Adipocyte (in vitro differentiated cells): Measurements from ENCODE around the gene OR3A3.
"Not testable (repeated sequence)": the region's sequence is repeated elsewhere in the genome, so short reads cannot be mapped to it uniquely, and the experiment has no call there.

Experiments
- DNase-seq: peaks from one replicate; pipeline ENCODE4 v3.0.0-alpha.2; 2015; ENCODE audit warnings: low read depth
- H3K27me3 ChIP-seq: replicated peaks from 2 replicates; pipeline ENCODE4 v1.7.0; 2013; ENCODE audit warnings: mild to moderate bottlenecking, low read length, moderate library complexity; ENCODE audit not compliant: control insufficient read depth, insufficient read depth
- H3K36me3 ChIP-seq: 2 replicates; pipeline ENCODE4 v1.7.0; 2013; ENCODE audit warnings: low read length, mild to moderate bottlenecking, moderate library complexity; ENCODE audit not compliant: control insufficient read depth, insufficient read depth, severe bottlenecking
- H3K4me1 ChIP-seq: 2 replicates; pipeline ENCODE4 v1.7.0; 2013; ENCODE audit warnings: mild to moderate bottlenecking, low read length, moderate library complexity; ENCODE audit not compliant: control insufficient read depth, insufficient read depth
- H3K4me3 ChIP-seq: 2 replicates; pipeline ENCODE4 v1.7.0; 2013; ENCODE audit warnings: mild to moderate bottlenecking, low read length, moderate library complexity
- H3K9ac ChIP-seq: 2 replicates; pipeline ENCODE4 v1.7.0; 2013; ENCODE audit warnings: mild to moderate bottlenecking, low read length, moderate library complexity
- H3K9me3 ChIP-seq: 2 replicates; pipeline ENCODE4 v1.7.0; 2013; ENCODE audit warnings: mild to moderate bottlenecking, low read length, moderate library complexity; ENCODE audit not compliant: control insufficient read depth

The OR3A3 gene

GRCh38 chr17:3411070-3411469, at the start of gene OR3A3:
Gene OR3A3 (plus strand): TSS chr17:3411370.
- Histone ChIP-seq H3K4me3 (no peak within 1 kb of the TSS), H3K9ac (no peak within 1 kb of the TSS), H3K9me3 (peaks cover 17% of the 10 kb centered on the region), H3K4me1 (no peaks in the 10 kb centered on the region), H3K36me3 (no peaks in the 10 kb centered on the region), H3K27me3 (no peaks in the 10 kb centered on the region)
- DNase-seq: no peak

GRCh38 chr17:3371167-3371566, 40.0 kb upstream of the OR3A3 start:
- peaks cover 12% of the 10 kb centered on the region for H3K9me3 ChIP-seq
- not testable (repeated sequence) for H3K27me3 ChIP-seq, H3K36me3 ChIP-seq

GRCh38 chr17:3378321-3378720, 32.8 kb upstream of the OR3A3 start:
- Histone ChIP-seq H3K4me3 (no peak overlapping the region), H3K9me3 (peaks cover 7% of the 10 kb centered on the region), H3K36me3 (no peaks in the 10 kb centered on the region), H3K4me1 (no peaks in the 10 kb centered on the region), H3K27me3 (peaks cover 6% of the 10 kb centered on the region), H3K9ac (no peak overlapping the region)
- no peak for DNase-seq

More at GRCh38 chr17:3371167-3371566, 40.0 kb upstream of the OR3A3 start:
- H3K4me1 ChIP-seq, DNase-seq, H3K9ac ChIP-seq, H3K4me3 ChIP-seq: not testable (repeated sequence)

GRCh38 chr17:3381957-3382356, 29.2 kb upstream of the OR3A3 start:
- Histone ChIP-seq H3K4me3 (no peak overlapping the region), H3K9me3 (no peaks in the 10 kb centered on the region), H3K27me3 (peaks cover 12% of the 10 kb centered on the region), H3K4me1 (no peaks in the 10 kb centered on the region), H3K9ac (no peak overlapping the region), H3K36me3 (no peaks in the 10 kb centered on the region)
- no peak for DNase-seq

GRCh38 chr17:3385869-3386816, 25.0 kb upstream of the OR3A3 start, which contains the start of gene OR3A2:
Gene OR3A2 (minus strand): TSS chr17:3386308.
- no peak for DNase-seq
- H3K4me1 ChIP-seq: no peaks in the 10 kb centered on the region
- peaks cover 6% of the 10 kb centered on the region for H3K9me3 ChIP-seq
- no peak within 1 kb of the TSS for H3K9ac ChIP-seq
- H3K27me3 ChIP-seq: peaks cover 9% of the 10 kb centered on the region
- no peaks in the 10 kb centered on the region for H3K36me3 ChIP-seq
- H3K4me3 ChIP-seq: peak within 1 kb of the TSS; percentile 37

DNA sequence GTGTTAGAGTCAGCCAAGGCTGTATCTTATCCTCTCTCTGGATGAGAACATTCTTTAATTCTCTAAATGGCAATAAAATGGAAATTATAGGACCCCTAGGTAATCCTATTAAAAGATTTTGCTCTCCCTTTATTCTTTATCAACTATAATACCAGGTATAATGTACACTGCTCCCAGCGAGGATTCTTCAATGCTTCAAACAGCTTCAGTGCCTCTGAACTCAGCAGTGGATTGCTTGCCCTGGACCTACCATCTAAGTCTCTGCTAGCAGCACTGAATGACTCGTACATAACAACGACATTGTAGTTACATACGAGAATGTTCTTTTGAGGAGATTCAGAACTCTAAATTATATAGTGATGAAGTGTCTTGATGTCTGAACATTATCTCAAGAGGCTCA, 21.4 kb upstream of the OR3A3 start:
- no peak for DNase-seq
- Histone ChIP-seq H3K27me3 (peaks cover 6% of the 10 kb centered on the region), H3K9ac (no peak overlapping the region), H3K36me3 (no peaks in the 10 kb centered on the region), H3K4me1 (no peaks in the 10 kb centered on the region), H3K4me3 (no peak overlapping the region), H3K9me3 (peaks cover 6% of the 10 kb centered on the region)

DNA sequence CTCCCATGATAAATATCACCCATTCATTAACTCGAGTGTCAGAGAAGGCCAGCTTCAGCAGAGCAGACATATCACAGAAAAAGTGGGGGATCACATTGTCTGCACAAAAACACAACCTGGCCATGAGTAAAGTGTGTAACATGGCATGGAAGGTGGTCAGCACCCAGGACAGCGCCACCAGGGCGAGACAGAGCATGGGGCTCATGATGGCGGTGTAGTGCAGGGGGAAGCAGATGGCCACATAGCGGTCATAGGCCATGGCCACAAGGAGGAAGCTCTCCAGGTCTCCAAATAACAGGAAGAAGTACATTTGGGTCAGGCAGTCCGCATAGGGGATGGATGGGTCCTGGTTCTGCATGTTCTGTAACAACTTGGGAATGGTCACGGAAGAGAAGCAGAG, 13.4 kb upstream of the OR3A3 start:
- H3K4me3 ChIP-seq, H3K9me3 ChIP-seq, H3K36me3 ChIP-seq, DNase-seq, H3K9ac ChIP-seq, H3K27me3 ChIP-seq, H3K4me1 ChIP-seq: not testable (repeated sequence)

- no peaks in the 10 kb centered on the region for H3K27me3 ChIP-seq
- H3K4me1 ChIP-seq: no peaks in the 10 kb centered on the region
- H3K9me3 ChIP-seq: no peaks in the 10 kb centered on the region
- no peak within 1 kb of the TSS for H3K4me3 ChIP-seq
- no peak for DNase-seq
- H3K9ac ChIP-seq: no peak within 1 kb of the TSS
- no peaks in the 10 kb centered on the region for H3K36me3 ChIP-seq
Observed at GRCh38 chr17:3398310-3398709, 12.9 kb upstream of the OR3A3 start, which contains the start of gene OR1E1. Gene OR1E1 (minus strand): TSS chr17:3398410. CDS start chr17:3398410, 0 bp downstream.

DNA sequence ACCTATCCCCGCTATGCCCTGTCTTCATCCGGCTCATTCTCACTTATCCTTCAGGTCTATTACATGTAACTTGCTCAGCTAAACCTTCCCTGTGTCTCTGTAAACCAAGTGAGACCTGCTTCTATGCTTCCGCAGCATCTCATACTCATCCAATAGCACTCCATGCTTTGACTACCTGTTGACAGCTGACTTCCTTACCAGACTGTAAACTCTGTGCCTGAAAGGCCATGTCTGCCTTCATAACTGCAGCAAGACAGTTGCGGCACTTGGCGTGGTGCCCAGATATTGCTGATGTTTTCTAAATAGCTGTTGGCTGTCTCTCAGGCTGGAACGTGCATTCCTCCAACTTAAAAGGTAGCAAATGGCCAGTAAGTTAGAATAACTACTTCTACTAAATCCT, 11.1 kb upstream of the OR3A3 start:
- Histone ChIP-seq H3K9me3 (no peaks in the 10 kb centered on the region), H3K36me3 (no peaks in the 10 kb centered on the region), H3K4me3 (no peak overlapping the region), H3K9ac (no peak overlapping the region), H3K4me1 (no peaks in the 10 kb centered on the region), H3K27me3 (no peaks in the 10 kb centered on the region)
- no peak for DNase-seq

GRCh38 chr17:3401786-3402185, 9.4 kb upstream of the OR3A3 start:
- DNase-seq: no peak
- Histone ChIP-seq H3K4me3 (no peak overlapping the region), H3K4me1 (no peaks in the 10 kb centered on the region), H3K9ac (no peak overlapping the region), H3K9me3 (peaks cover 8% of the 10 kb centered on the region), H3K27me3 (no peaks in the 10 kb centered on the region), H3K36me3 (no peaks in the 10 kb centered on the region)

DNA sequence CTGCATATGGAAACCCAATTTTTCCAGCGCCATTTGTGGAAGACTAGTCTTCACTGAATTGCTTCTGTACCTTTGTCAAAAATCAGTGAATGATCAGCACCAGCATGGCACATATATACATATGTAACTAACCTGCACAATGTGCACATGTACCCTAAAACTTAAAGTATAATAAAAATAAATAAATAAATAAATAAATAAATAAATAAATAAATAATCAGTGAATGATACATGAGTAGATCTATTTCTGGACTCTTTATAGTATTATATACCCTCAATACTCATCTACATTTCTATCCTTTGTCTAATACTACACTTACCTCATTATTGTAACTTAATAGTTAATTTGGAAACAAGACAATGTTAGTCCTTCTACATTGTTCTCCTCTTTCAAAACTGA, 7.3 kb upstream of the OR3A3 start:
- not testable (repeated sequence) for H3K4me3 ChIP-seq
- H3K9me3 ChIP-seq: peaks cover 18% of the 10 kb centered on the region

More for the DNA sequence above, 7.3 kb upstream of the OR3A3 start:
- not testable (repeated sequence) for DNase-seq, H3K27me3 ChIP-seq, H3K9ac ChIP-seq, H3K4me1 ChIP-seq, H3K36me3 ChIP-seq
